KMS-11 (cell line): ENCODE measurements around the gene KRTAP4-1.

ENCODE experiments used
- H2AFZ ChIP-seq: fragments of 200-600 bp; sonication (generic); 2 replicates; pipeline ENCODE4 v1.6.1; 2016; ENCODE audit warnings: antibody characterized with exemption, mixed run types, low read depth
- H3K27ac ChIP-seq: fragments of 200-600 bp; sonication (generic); 2 replicates; pipeline ENCODE4 v1.6.1; 2016; ENCODE audit warnings: mild to moderate bottlenecking, mixed run types
- H3K27me3 ChIP-seq: fragments of 200-600 bp; sonication (generic); 2 replicates; pipeline ENCODE4 v1.6.1; 2017; ENCODE audit warnings: mild to moderate bottlenecking, low read depth, mixed run types, moderate library complexity; ENCODE audit not compliant: insufficient read depth
- H3K36me3 ChIP-seq: fragments of 200-600 bp; sonication (generic); 2 replicates; pipeline ENCODE4 v1.6.1; 2017; ENCODE audit warnings: mild to moderate bottlenecking, mixed run types; ENCODE audit not compliant: insufficient read depth
- H3K4me1 ChIP-seq: fragments of 200-600 bp; sonication (generic); 2 replicates; pipeline ENCODE4 v1.6.1; 2016; ENCODE audit warnings: mild to moderate bottlenecking, low read depth, mixed run types; ENCODE audit not compliant: poor library complexity, severe bottlenecking
- H3K4me2 ChIP-seq: fragments of 200-600 bp; sonication (generic); 2 replicates; pipeline ENCODE4 v1.7.0; 2016; ENCODE audit warnings: mild to moderate bottlenecking, mixed run types
- H3K4me3 ChIP-seq: fragments of 200-600 bp; sonication (generic); IDR thresholded peaks from 2 replicates; pipeline ENCODE4 v1.6.1; 2017; ENCODE audit warnings: low read depth, low read length, mixed read lengths; ENCODE audit not compliant: insufficient read depth
- H3K79me2 ChIP-seq: fragments of 200-600 bp; sonication (generic); 2 replicates; pipeline ENCODE4 v1.6.1; 2016; ENCODE audit warnings: low read depth, mixed run types; ENCODE audit not compliant: insufficient read depth
- H3K9ac ChIP-seq: fragments of 200-600 bp; sonication (generic); 2 replicates; pipeline ENCODE4 v1.6.1; 2016; ENCODE audit warnings: mild to moderate bottlenecking, mixed run types
- H4K20me1 ChIP-seq: fragments of 200-600 bp; sonication (generic); 2 replicates; pipeline ENCODE4 v1.6.1; 2016; ENCODE audit warnings: mild to moderate bottlenecking, mixed run types; ENCODE audit not compliant: insufficient read depth
- CTCF ChIP-seq: fragments of 200-600 bp; sonication (generic); conservative IDR thresholded peaks from 2 replicates; pipeline ENCODE4 v1.6.1; 2017; ENCODE audit warnings: low read depth, mild to moderate bottlenecking, antibody characterized with exemption, low read length, moderate library complexity, mixed read lengths

KRTAP4-1 gene

DNA sequence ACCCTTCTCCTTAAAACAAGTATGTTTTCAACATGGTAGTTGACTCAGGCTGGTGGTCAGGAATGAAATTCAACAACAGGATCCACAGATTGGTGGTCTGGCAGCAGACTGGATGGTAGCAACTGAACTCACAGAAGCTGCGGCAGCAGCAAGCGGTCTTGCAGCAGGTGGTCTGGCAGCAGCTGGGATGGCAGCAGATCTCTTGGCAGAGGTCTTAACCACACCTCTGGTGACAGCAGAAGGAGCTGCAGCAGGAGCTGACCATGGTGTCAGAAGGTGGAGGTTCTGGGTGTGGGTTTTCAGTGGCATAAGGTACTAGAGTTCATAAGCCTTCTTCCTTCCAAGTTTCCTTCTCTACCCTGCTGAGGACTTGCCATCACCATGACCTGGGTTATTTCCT lies 2.2 kb upstream of the KRTAP4-1 start:
- no peaks in the 10 kb centered on the region for H3K27me3 ChIP-seq
- no peak for TF ChIP-seq CTCF
- no peak overlapping the region for H3K4me2 ChIP-seq
- H3K4me1 ChIP-seq: no peaks in the 10 kb centered on the region
- H3K27ac ChIP-seq: no peak overlapping the region
- no peak overlapping the region for H2AFZ ChIP-seq
- H3K4me3 ChIP-seq: no peak overlapping the region
- no peak overlapping the region for H3K9ac ChIP-seq
- no peaks in the 10 kb centered on the region for H3K79me2 ChIP-seq
- H3K36me3 ChIP-seq: no peaks in the 10 kb centered on the region
- no peaks in the 10 kb centered on the region for H4K20me1 ChIP-seq

GRCh38 chr17:41185001-41185400 lies 290 bp upstream of the KRTAP4-1 start:
- Histone ChIP-seq H3K4me2 (no peak overlapping the region), H3K27ac (no peak overlapping the region), H3K79me2 (no peaks in the 10 kb centered on the region), H3K36me3 (no peaks in the 10 kb centered on the region), H3K27me3 (no peaks in the 10 kb centered on the region), H3K4me1 (no peaks in the 10 kb centered on the region), H4K20me1 (no peaks in the 10 kb centered on the region), H2AFZ (no peak overlapping the region), H3K9ac (no peak overlapping the region), H3K4me3 (no peak overlapping the region)
- TF ChIP-seq CTCF: no peak

GRCh38 chr17:41178843-41179616 lies 5.7 kb downstream of the KRTAP4-1 start:
- no peak overlapping the region for H2AFZ ChIP-seq
- no peak overlapping the region for H3K27ac ChIP-seq
- H3K36me3 ChIP-seq: no peaks in the 10 kb centered on the region
- no peak for TF ChIP-seq CTCF
- no peaks in the 10 kb centered on the region for H3K27me3 ChIP-seq
- no peak overlapping the region for H3K4me2 ChIP-seq
- no peak overlapping the region for H3K4me3 ChIP-seq
- no peaks in the 10 kb centered on the region for H4K20me1 ChIP-seq
- no peaks in the 10 kb centered on the region for H3K79me2 ChIP-seq
- peaks cover 10% of the 10 kb centered on the region for H3K4me1 ChIP-seq
- H3K9ac ChIP-seq: no peak overlapping the region

- Histone ChIP-seq H3K27ac (no peak overlapping the region), H2AFZ (no peak overlapping the region), H3K4me2 (no peak overlapping the region)
Measured at GRCh38 chr17:41178341-41178740, 6.4 kb downstream of the KRTAP4-1 start.

More at GRCh38 chr17:41178341-41178740, 6.4 kb downstream of the KRTAP4-1 start:
- H3K4me1 ChIP-seq: peaks cover 10% of the 10 kb centered on the region
- H3K79me2 ChIP-seq: no peaks in the 10 kb centered on the region
- H3K36me3 ChIP-seq: no peaks in the 10 kb centered on the region
- H3K27me3 ChIP-seq: no peaks in the 10 kb centered on the region
- no peak overlapping the region for H3K9ac ChIP-seq
- TF ChIP-seq CTCF: no peak
- H4K20me1 ChIP-seq: no peaks in the 10 kb centered on the region
- H3K4me3 ChIP-seq: no peak overlapping the region
